ENCODE results near the gene CBLB.
A peak's percentile ranks its signal among the peaks of the same experiment; 100 is the strongest.

Gene CBLB

GRCh38 chr3:105847452-105847851, 21.4 kb downstream of the CBLB start:
- Mint-ChIP-seq H3K4me3 (no peak overlapping the region), H3K27ac (peak overlapping the region; percentile 9), H3K9me3 (no peaks in the 10 kb centered on the region), H3K4me1 (peaks cover 47% of the 10 kb centered on the region), H3K36me3 (peaks cover 60% of the 10 kb centered on the region), H3K27me3 (no peaks in the 10 kb centered on the region)
- CTCF ChIA-PET: interaction anchor here (1.3 kb wide), 1 partner anchor 10 kb away, joined by 3 read pairs; no protein-coding TSS in a partner anchor
- DNase-seq: no peak

- Mint-ChIP-seq H3K27me3 (no peaks in the 10 kb centered on the region), H3K9me3 (no peaks in the 10 kb centered on the region), H3K4me3 (no peak overlapping the region), H3K36me3 (peaks cover 64% of the 10 kb centered on the region), H3K4me1 (peaks cover 47% of the 10 kb centered on the region), H3K27ac (no peak overlapping the region)
- no peak for DNase-seq
- CTCF ChIA-PET: interaction anchor here (1.3 kb wide), 1 partner anchor 9 kb away, joined by 3 read pairs; no protein-coding TSS in a partner anchor
Observed at GRCh38 chr3:105846809-105847208, 22.0 kb downstream of the CBLB start.

- no peak for DNase-seq
- Mint-ChIP-seq H3K4me3 (no peak overlapping the region), H3K4me1 (peaks cover 40% of the 10 kb centered on the region), H3K9me3 (no peaks in the 10 kb centered on the region), H3K27ac (no peak overlapping the region), H3K27me3 (no peaks in the 10 kb centered on the region), H3K36me3 (peaks cover 58% of the 10 kb centered on the region)
- CTCF ChIA-PET: no interaction called here
Observed at GRCh38 chr3:105845488-105845887, 23.3 kb downstream of the CBLB start.

GRCh38 chr3:105844704-105845103, 24.1 kb downstream of the CBLB start:
- Mint-ChIP-seq H3K27ac (no peak overlapping the region), H3K4me3 (no peak overlapping the region), H3K9me3 (no peaks in the 10 kb centered on the region), H3K4me1 (peaks cover 45% of the 10 kb centered on the region), H3K36me3 (peaks cover 58% of the 10 kb centered on the region), H3K27me3 (no peaks in the 10 kb centered on the region)
- no peak for DNase-seq
- CTCF ChIA-PET: no interaction called here

GRCh38 chr3:105843994-105844393, 24.8 kb downstream of the CBLB start:
- H3K4me1 Mint-ChIP-seq: peaks cover 44% of the 10 kb centered on the region
- CTCF ChIA-PET: interaction anchor here (0.5 kb wide), 1 partner anchor 343 kb away, joined by 3 read pairs; no protein-coding TSS in a partner anchor
- no peak overlapping the region for H3K4me3 Mint-ChIP-seq
- H3K27me3 Mint-ChIP-seq: no peaks in the 10 kb centered on the region
- H3K36me3 Mint-ChIP-seq: peaks cover 58% of the 10 kb centered on the region
- no peaks in the 10 kb centered on the region for H3K9me3 Mint-ChIP-seq
- no peak for DNase-seq
- no peak overlapping the region for H3K27ac Mint-ChIP-seq

GRCh38 chr3:105842943-105843342, 25.9 kb downstream of the CBLB start:
- H3K27me3 Mint-ChIP-seq: no peaks in the 10 kb centered on the region
- CTCF ChIA-PET: no interaction called here
- peaks cover 42% of the 10 kb centered on the region for H3K4me1 Mint-ChIP-seq
- H3K27ac Mint-ChIP-seq: no peak overlapping the region
- peaks cover 57% of the 10 kb centered on the region for H3K36me3 Mint-ChIP-seq
- H3K9me3 Mint-ChIP-seq: no peaks in the 10 kb centered on the region
- no peak for DNase-seq
- H3K4me3 Mint-ChIP-seq: no peak overlapping the region

GRCh38 chr3:105842449-105842848, 26.4 kb downstream of the CBLB start:
- CTCF ChIA-PET: no interaction called here
- no peaks in the 10 kb centered on the region for H3K27me3 Mint-ChIP-seq

GRCh38 chr3:105837947-105838346, 30.9 kb downstream of the CBLB start:
- CTCF ChIA-PET: interaction anchor here (1.0 to 1.2 kb wide), 2 partner anchors 9 to 14 kb away, joined by 3 read pairs; no protein-coding TSS in a partner anchor
- no peak overlapping the region for H3K27ac Mint-ChIP-seq
- peaks cover 51% of the 10 kb centered on the region for H3K4me1 Mint-ChIP-seq
- no peak for DNase-seq
- no peaks in the 10 kb centered on the region for H3K27me3 Mint-ChIP-seq
- H3K9me3 Mint-ChIP-seq: no peaks in the 10 kb centered on the region
- H3K36me3 Mint-ChIP-seq: peaks cover 69% of the 10 kb centered on the region
- H3K4me3 Mint-ChIP-seq: no peak overlapping the region

More at GRCh38 chr3:105842449-105842848, 26.4 kb downstream of the CBLB start:
- no peak for DNase-seq
- H3K36me3 Mint-ChIP-seq: peaks cover 56% of the 10 kb centered on the region
- H3K4me3 Mint-ChIP-seq: no peak overlapping the region
- H3K27ac Mint-ChIP-seq: no peak overlapping the region
- H3K4me1 Mint-ChIP-seq: peaks cover 38% of the 10 kb centered on the region
- no peaks in the 10 kb centered on the region for H3K9me3 Mint-ChIP-seq

- H3K9me3 Mint-ChIP-seq: no peaks in the 10 kb centered on the region
- no peaks in the 10 kb centered on the region for H3K27me3 Mint-ChIP-seq
- H3K36me3 Mint-ChIP-seq: peaks cover 70% of the 10 kb centered on the region
- CTCF ChIA-PET: interaction anchor here (1.0 to 1.2 kb wide), 3 partner anchors 10 to 15 kb away, joined by 3 read pairs; no protein-coding TSS in a partner anchor
- no peak overlapping the region for H3K4me3 Mint-ChIP-seq
- H3K4me1 Mint-ChIP-seq: peaks cover 58% of the 10 kb centered on the region
- peak overlapping the region; percentile 52 for H3K27ac Mint-ChIP-seq
- DNase-seq: no peak
Observed at GRCh38 chr3:105837143-105837740, 31.6 kb downstream of the CBLB start.

GRCh38 chr3:105836533-105836932, 32.3 kb downstream of the CBLB start:
- Mint-ChIP-seq H3K36me3 (peaks cover 68% of the 10 kb centered on the region), H3K27me3 (no peaks in the 10 kb centered on the region), H3K4me1 (peaks cover 64% of the 10 kb centered on the region), H3K4me3 (no peak overlapping the region), H3K9me3 (no peaks in the 10 kb centered on the region), H3K27ac (no peak overlapping the region)
- CTCF ChIA-PET: interaction anchor here (1.0 kb wide), 1 partner anchor 13 kb away, joined by 3 read pairs; no protein-coding TSS in a partner anchor
- no peak for DNase-seq

- Mint-ChIP-seq H3K4me1 (peaks cover 73% of the 10 kb centered on the region), H3K4me3 (no peak overlapping the region), H3K27me3 (no peaks in the 10 kb centered on the region), H3K27ac (peak overlapping the region; percentile 35), H3K36me3 (peaks cover 76% of the 10 kb centered on the region), H3K9me3 (peaks cover 1% of the 10 kb centered on the region)
- CTCF ChIA-PET: no interaction called here
- DNase-seq: no peak
Observed at GRCh38 chr3:105835606-105836005, 33.2 kb downstream of the CBLB start.

- Mint-ChIP-seq H3K36me3 (peaks cover 72% of the 10 kb centered on the region), H3K4me3 (no peak overlapping the region), H3K4me1 (peaks cover 74% of the 10 kb centered on the region), H3K27me3 (no peaks in the 10 kb centered on the region), H3K9me3 (peaks cover 1% of the 10 kb centered on the region), H3K27ac (no peak overlapping the region)
- no peak for DNase-seq
- CTCF ChIA-PET: interaction anchor here (1.1 kb wide), 1 partner anchor 25 kb away, joined by 3 read pairs; no protein-coding TSS in a partner anchor
Observed at GRCh38 chr3:105834768-105835167, 34.0 kb downstream of the CBLB start.

GRCh38 chr3:105832644-105833043, 36.2 kb downstream of the CBLB start:
- CTCF ChIA-PET: no interaction called here
- Mint-ChIP-seq H3K27ac (peak overlapping the region; percentile 4), H3K4me3 (no peak overlapping the region), H3K36me3 (peaks cover 64% of the 10 kb centered on the region), H3K9me3 (peaks cover 1% of the 10 kb centered on the region), H3K4me1 (peaks cover 76% of the 10 kb centered on the region), H3K27me3 (no peaks in the 10 kb centered on the region)
- no peak for DNase-seq

- Mint-ChIP-seq H3K27me3 (no peaks in the 10 kb centered on the region), H3K4me3 (no peak overlapping the region), H3K4me1 (peaks cover 72% of the 10 kb centered on the region), H3K9me3 (peaks cover 4% of the 10 kb centered on the region), H3K36me3 (peaks cover 63% of the 10 kb centered on the region), H3K27ac (peak overlapping the region; percentile 39)
- CTCF ChIA-PET: interaction anchor here (1.5 kb wide), 1 partner anchor 10 kb away, joined by 4 read pairs; no protein-coding TSS in a partner anchor
- DNase-seq: no peak
Observed at GRCh38 chr3:105830836-105831235, 38.0 kb downstream of the CBLB start.

Data from activated naive CD4-positive, alpha-beta T cell treated with anti-CD3 and anti-CD28 coated beads, Interleukin-2, amount 10 ng/mL, durations not matched to agents 7 days and 5 days (primary cell).